ENCODE data around the gene GEMIN7.
"Not testable (repeated sequence)": the region's sequence is repeated elsewhere in the genome, so short reads cannot be mapped to it uniquely, and the experiment has no call there.

GEMIN7 gene

GRCh38 chr19:45104658-45105349 lies 25.7 kb downstream of the GEMIN7 start:
- no peak for DNase-seq (ENCODE audit: low spot score)

- not testable (repeated sequence) for DNase-seq (ENCODE audit: low spot score)
Measured at GRCh38 chr19:45106363-45106762, 27.3 kb downstream of the GEMIN7 start.

- no peak for DNase-seq (ENCODE audit: low spot score)
Measured at GRCh38 chr19:45107621-45108150, 28.6 kb downstream of the GEMIN7 start.

- DNase-seq (ENCODE audit: low spot score): no peak
Measured at GRCh38 chr19:45110851-45111266, 31.8 kb downstream of the GEMIN7 start.

GRCh38 chr19:45112111-45112827 lies 33.2 kb downstream of the GEMIN7 start:
- DNase-seq (ENCODE audit: low spot score): no peak

- no peak for DNase-seq (ENCODE audit: low spot score)
Measured at GRCh38 chr19:45113628-45114027, 34.6 kb downstream of the GEMIN7 start.

- peak; percentile 30 for DNase-seq (ENCODE audit: low spot score)
Measured at GRCh38 chr19:45114116-45114515, 35.1 kb downstream of the GEMIN7 start.

- DNase-seq (ENCODE audit: low spot score): peak; percentile 44
Measured at GRCh38 chr19:45115809-45116615, 37.0 kb downstream of the GEMIN7 start.

- peak; percentile 58 for DNase-seq (ENCODE audit: low spot score)
Measured at GRCh38 chr19:45117167-45117594, 38.1 kb downstream of the GEMIN7 start.

- peak; percentile 22 for DNase-seq (ENCODE audit: low spot score)
Measured at GRCh38 chr19:45117671-45118070, 38.6 kb downstream of the GEMIN7 start.

- no peak for DNase-seq (ENCODE audit: low spot score)
Measured at GRCh38 chr19:45118106-45118505, 39.0 kb downstream of the GEMIN7 start.

- DNase-seq (ENCODE audit: low spot score): peak; percentile 90
Measured at GRCh38 chr19:45118591-45119355, 39.7 kb downstream of the GEMIN7 start.

GRCh38 chr19:45119582-45119981 lies 40.5 kb downstream of the GEMIN7 start:
- no peak for DNase-seq (ENCODE audit: low spot score)

GRCh38 chr19:45121827-45122345 lies 42.8 kb downstream of the GEMIN7 start:
- no peak for DNase-seq (ENCODE audit: low spot score)

- DNase-seq (ENCODE audit: low spot score): no peak
Measured at GRCh38 chr19:45122832-45123231, 43.8 kb downstream of the GEMIN7 start.

GRCh38 chr19:45123440-45123850 lies 44.4 kb downstream of the GEMIN7 start:
- DNase-seq (ENCODE audit: low spot score): no peak

GRCh38 chr19:45124021-45124420 lies 45.0 kb downstream of the GEMIN7 start:
- no peak for DNase-seq (ENCODE audit: low spot score)

- no peak for DNase-seq (ENCODE audit: low spot score)
Measured at GRCh38 chr19:45125360-45125759, 46.3 kb downstream of the GEMIN7 start.

- DNase-seq (ENCODE audit: low spot score): peak; percentile 73
Measured at GRCh38 chr19:45125975-45126493, 47.0 kb downstream of the GEMIN7 start.

GRCh38 chr19:45126654-45127053 lies 47.6 kb downstream of the GEMIN7 start:
- no peak for DNase-seq (ENCODE audit: low spot score)

GRCh38 chr19:45128146-45128545 lies 49.1 kb downstream of the GEMIN7 start:
- DNase-seq (ENCODE audit: low spot score): no peak
